Epithelial cell of proximal tubule (primary cell): ENCODE data around the gene SAG. TPM values are rescaled to one million over a fixed set of nuclear protein-coding genes. Genes with fewer than 3 reads are reported as not detected.

ENCODE experiments used
- DNase-seq: peaks from one replicate; pipeline ENCODE4 v3.0.0-alpha.2; 2011; ENCODE audit warnings: low read depth
- H3K4me3 ChIP-seq: 2 replicates; pipeline ENCODE4 v1.5.1; 2011; ENCODE audit warnings: low read depth, mild to moderate bottlenecking, low read length
- total RNA-seq: library from RNA; depleted of rRNA; stranded (reverse); fragments of >200 nt; gene quantifications from 2 replicates; pipeline ENCODE4 v1.2.3, GENCODE V29; 2015
- TF ChIP-seq, protein P1 (sequence below): conservative IDR thresholded peaks from 2 replicates; pipeline ENCODE4 v1.5.1; 2012; ENCODE audit warnings: low read depth, mild to moderate bottlenecking, low read length

The SAG gene
- total RNA-seq, 1 donor from 2014 or later, result not detected

DNA sequence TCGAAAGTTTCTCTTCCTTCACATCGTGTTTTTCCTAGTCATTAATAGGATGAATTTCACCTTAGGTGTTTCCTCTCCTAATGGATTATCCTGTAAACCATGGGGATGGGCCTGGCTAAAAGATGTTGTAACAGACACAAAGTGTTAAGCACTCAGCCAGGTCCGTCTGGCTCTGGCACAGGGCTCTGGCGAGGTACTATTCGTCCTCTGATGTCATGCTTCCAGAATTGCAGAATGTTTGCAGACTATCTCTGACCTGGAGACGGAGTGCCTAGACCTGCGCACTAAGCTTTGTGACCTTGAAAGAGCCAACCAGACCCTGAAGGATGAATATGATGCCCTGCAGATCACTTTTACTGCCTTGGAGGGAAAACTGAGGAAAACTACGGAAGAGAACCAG, 42.9 kb upstream of the SAG start:
- no peak overlapping the region for H3K4me3 ChIP-seq
- no peak for DNase-seq
- TF ChIP-seq, protein P1, sequence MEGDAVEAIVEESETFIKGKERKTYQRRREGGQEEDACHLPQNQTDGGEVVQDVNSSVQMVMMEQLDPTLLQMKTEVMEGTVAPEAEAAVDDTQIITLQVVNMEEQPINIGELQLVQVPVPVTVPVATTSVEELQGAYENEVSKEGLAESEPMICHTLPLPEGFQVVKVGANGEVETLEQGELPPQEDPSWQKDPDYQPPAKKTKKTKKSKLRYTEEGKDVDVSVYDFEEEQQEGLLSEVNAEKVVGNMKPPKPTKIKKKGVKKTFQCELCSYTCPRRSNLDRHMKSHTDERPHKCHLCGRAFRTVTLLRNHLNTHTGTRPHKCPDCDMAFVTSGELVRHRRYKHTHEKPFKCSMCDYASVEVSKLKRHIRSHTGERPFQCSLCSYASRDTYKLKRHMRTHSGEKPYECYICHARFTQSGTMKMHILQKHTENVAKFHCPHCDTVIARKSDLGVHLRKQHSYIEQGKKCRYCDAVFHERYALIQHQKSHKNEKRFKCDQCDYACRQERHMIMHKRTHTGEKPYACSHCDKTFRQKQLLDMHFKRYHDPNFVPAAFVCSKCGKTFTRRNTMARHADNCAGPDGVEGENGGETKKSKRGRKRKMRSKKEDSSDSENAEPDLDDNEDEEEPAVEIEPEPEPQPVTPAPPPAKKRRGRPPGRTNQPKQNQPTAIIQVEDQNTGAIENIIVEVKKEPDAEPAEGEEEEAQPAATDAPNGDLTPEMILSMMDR, result no peak

DNA sequence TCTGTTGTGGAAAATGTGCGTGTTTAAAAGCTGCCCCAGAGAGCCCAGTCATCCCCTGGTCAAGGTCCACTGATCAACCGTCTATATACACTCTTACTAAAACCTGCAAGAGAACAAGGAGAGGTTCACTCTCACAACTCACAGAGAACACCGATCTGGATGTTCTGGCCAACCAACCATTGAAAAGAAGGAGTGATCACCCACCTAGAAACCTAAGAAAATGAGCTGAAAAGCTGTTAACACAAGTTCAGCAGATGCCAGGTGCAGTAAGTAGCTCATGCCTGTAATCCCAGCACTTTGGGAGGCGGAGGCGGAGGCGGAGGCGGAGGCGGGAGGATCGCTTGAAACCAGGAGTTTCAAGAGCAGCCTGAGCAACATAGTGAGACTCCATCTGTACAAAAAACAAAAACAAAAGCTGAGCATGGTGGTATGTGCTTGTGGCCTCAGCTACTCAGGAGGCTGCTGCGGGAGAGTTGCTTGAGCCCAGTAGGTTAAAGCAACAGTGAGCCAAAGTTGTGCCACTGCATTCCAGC, 41.7 kb upstream of the SAG start:
- H3K4me3 ChIP-seq, result no peak overlapping the region
- TF ChIP-seq, protein P1, result no peak
- peak; percentile 92 for DNase-seq

DNA sequence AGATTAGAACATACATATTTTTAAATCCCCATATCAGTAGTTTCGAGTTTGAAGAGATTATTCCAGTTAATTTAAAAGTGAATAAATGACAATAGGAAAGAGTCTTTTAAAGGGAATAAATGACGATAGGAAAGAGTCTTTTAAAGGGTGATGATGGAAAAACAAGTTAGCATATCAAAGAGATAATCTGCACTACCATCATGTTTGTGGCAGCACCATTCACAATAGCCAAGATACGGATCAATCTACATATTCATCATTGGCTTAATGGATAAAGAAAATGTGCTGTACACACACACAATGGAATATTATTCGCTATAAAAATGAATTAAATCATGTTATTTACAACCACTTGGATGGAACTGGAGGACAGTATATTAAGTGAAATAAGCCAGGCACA, 41.1 kb upstream of the SAG start:
- H3K4me3 ChIP-seq, result no peak overlapping the region
- DNase-seq, result no peak
- TF ChIP-seq, protein P1, result no peak

DNA sequence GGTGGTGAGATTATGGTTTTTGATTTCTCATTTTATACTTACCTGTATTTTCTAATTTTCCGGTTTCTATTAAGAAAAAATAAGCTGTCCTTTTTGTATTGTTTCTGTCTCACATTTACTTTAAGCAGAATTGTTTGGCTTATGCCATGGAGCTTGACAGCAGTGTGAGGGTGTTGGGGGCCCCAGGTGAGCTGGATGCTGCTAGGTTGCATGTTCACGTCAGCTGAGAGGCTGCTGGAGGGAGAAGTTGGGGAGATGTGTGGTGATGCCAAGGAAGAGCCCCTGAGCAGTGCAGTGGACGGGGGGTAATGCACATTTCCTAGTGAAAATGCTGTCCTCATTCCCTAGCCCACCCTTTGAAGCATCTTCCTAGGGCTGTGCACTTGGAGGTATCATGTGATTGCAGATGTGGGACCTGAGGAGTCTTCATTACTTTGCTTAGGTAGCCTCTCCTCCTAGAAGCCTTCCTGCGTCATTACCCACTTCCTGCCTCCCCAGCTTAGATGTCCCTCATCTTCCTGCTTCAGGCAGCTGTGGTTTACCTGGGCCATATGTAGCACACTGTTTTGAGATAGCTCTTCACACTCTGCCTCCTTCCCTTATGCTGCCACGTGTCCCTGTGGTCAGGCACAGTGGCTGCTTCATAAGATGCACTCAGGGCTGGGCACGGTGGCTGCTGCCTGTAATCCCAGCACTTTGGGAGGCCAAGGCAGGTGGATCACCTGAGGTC, 39.9 kb upstream of the SAG start:
- TF ChIP-seq, protein P1, result no peak
- H3K4me3 ChIP-seq, result no peak overlapping the region
- no peak for DNase-seq

DNA sequence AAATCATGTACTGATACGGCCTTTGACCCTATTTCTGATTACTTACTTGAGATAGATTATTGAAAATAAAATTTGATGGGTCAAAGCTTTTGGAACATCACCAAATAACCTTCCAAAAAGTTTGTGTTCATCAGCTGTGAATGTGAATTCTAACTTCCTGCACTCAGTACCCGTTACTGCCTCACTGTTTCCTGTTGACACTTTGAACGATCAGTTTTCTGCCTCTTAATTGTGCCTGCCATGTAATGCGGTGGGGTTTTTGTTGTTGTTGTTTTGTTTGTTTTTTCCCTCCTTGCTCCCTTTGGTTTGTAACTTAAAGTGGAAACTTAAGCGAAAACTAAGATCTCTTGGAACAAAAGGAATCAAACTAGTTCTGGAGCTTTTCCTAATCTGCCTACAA, 37.2 kb upstream of the SAG start:
- TF ChIP-seq, protein P1, result no peak
- H3K4me3 ChIP-seq, result no peak overlapping the region
- no peak for DNase-seq

DNA sequence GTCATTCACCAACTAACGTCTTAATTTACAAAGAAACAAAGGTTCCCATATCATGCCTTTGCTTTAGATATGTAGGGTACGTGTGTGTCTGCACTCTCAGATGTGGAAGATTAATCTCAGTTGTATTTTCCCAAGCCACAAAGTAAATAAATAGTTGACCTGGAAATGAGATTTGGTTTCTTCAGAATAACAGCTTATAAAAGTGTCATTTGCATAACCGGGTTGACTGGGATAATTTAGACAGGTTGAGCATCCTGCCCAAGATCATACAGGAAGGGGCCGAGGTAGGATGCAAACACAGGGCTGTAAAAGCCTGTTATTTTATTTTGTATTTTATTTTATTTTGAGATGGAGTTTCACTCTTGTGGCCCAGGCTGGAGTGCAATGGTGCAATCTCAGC, 36.7 kb upstream of the SAG start:
- no peak for DNase-seq
- H3K4me3 ChIP-seq, result no peak overlapping the region
- TF ChIP-seq, protein P1, result no peak

DNA sequence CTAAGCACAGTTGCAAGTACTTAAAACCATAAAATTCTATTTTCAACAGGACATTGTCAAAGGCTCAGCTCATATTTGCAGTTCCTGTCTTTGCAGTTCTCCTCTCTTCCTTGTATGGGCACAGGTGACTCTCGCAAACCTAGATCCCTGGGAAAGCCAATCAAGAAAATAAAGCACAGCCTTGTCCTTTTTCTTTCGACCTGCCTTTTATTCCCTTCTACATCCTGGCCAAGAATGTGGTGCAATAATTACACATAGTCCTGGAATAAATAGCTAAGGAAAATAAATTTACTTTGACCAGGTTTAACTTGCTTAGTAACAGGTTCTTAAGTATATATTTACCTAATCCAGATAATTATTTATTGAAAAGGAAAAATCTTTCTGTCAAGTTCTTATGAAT, 35.9 kb upstream of the SAG start:
- no peak for DNase-seq
- TF ChIP-seq, protein P1, result no peak
- H3K4me3 ChIP-seq, result no peak overlapping the region
